Ramos (cell line): ENCODE data around the gene ANK3.

Source experiments
- in situ Hi-C: fragments of 300-500 bp; cut with MboI; formaldehyde crosslinking; loops from one replicate; pipeline ENCODE4 v1.14.3; 2022; ENCODE audit warnings: low sequenced_read_pairs; ENCODE audit not compliant: unreplicated experiment

ANK3 gene

DNA sequence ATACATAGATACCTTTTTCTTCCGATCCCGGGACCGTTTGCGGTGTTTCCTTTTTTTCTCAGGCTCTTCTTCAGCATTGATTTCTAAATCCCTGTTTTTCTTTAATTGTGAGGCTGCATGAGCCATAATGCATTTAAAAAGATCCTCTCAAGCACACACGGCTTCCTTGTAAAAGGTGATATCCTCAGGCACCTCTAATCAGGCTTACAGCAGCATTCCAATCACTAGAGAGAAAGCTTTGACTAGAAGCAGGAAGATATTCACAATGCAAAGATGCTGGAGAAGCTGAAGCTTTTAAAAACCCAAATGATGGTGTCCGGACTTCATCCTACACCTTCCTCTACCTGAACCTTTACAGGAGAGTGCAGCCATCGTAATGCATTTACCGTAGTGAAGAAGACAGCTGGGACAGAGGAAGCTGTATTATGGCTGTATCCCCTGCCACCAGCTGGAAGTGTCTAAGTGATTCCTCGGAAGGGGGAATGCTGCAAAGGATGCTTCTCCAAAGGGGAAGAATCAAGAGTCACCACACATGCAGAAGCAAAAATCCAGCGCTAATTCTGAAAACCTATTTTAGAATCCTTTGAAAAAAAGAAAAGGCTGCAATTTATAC lies at the start of gene ANK3:
Gene ANK3, minus strand, starts transcription at position 463 of the 613 bp plus-strand sequence. Its CDS starts 337 bp downstream, at position 126.
- in situ Hi-C loops, result no loop called here

- in situ Hi-C loops, result loop anchor here (5.0 to 25.0 kb wide), 3 partner anchors 92 to 797 kb away; no protein-coding TSS in a partner anchor
Observed at GRCh38 chr10:60434418-60435046, 44.9 kb upstream of the ANK3 start.

DNA sequence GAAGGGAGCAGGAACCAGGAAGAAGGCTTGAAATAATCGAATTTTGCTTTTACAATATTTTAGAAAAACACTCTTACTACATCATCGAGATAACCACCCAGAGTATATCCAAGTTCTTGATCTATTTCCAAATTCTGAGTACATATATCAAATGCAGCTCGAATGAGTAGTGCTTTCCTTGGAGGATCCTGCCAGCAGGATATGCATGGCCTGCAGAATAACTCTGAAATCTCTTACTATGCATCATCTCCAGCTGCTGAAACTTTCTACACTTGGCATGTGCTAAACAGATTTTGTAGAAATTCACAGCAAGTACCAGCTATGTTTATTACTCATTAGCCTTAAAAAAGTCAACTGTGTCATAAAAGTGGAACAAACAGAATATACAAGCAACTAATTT lies 44.0 kb upstream of the ANK3 start:
- in situ Hi-C loops, result loop anchor here (5.0 to 25.0 kb wide), 3 partner anchors 91 to 796 kb away; no protein-coding TSS in a partner anchor

DNA sequence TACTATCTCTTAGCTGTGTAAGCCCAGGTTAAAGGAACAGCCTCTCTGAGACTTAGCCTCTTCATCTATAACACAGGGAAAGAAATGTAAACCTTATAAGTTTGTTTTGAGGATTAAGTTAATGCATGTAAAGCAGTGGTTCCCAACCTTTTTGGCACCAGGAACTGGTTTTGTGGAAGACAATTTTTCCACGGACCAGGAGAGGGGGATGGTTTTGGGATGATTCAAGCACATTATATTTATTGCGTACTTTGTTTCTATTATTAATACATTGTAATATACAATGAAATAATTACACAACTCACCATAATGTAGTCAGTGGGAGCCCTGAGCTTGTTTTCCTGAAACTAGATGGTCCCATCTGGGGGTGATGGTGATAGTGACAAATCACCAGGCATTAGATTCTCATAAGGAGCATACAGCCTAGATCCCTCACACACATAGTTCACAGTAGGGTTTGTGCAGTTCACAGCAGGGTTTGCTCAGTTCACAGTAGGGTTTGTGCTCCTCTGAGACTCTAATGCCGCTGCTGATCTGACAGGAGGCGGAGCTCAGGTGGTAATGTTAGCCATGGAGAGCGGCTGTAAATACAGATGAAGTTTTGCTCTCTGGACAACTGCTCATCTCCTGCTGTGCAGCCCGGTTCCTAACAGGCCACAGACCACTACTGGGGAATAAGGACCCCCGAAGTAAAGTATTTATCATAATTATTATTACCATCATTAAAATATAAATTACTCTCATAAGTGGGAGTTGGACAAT lies 41.3 kb upstream of the ANK3 start:
- in situ Hi-C loops, result loop anchor here (5.0 to 25.0 kb wide), 3 partner anchors 89 to 794 kb away; no protein-coding TSS in a partner anchor

DNA sequence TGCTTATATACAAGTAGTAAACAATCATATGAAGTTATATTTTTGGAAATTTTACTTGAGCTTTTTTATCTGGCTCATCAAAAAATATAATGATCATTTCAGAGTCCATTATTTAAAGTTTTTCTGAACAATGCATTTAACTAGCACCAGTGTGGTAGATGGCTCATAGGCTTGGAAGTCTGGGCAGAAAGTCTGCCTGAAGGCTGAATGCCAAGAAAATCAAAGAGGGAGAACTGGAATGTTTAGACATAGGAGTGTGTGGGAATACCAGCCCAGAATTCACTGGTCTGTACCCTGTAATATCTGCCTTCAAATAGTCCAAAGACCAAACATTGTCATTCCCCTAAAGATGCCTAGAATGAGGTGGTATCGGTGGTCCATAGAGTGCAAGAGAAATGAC lies 40.3 kb upstream of the ANK3 start:
- in situ Hi-C loops, result loop anchor here (5.0 to 25.0 kb wide), 3 partner anchors 88 to 793 kb away; no protein-coding TSS in a partner anchor

- in situ Hi-C loops, result loop anchor here (25.0 kb wide), 1 partner anchor 792 kb away; no protein-coding TSS in a partner anchor
Observed at GRCh38 chr10:60429084-60429849, 39.6 kb upstream of the ANK3 start.

- in situ Hi-C loops, result loop anchor here (25.0 kb wide), 1 partner anchor 791 kb away; no protein-coding TSS in a partner anchor
Observed at GRCh38 chr10:60428387-60428737, 38.7 kb upstream of the ANK3 start.

DNA sequence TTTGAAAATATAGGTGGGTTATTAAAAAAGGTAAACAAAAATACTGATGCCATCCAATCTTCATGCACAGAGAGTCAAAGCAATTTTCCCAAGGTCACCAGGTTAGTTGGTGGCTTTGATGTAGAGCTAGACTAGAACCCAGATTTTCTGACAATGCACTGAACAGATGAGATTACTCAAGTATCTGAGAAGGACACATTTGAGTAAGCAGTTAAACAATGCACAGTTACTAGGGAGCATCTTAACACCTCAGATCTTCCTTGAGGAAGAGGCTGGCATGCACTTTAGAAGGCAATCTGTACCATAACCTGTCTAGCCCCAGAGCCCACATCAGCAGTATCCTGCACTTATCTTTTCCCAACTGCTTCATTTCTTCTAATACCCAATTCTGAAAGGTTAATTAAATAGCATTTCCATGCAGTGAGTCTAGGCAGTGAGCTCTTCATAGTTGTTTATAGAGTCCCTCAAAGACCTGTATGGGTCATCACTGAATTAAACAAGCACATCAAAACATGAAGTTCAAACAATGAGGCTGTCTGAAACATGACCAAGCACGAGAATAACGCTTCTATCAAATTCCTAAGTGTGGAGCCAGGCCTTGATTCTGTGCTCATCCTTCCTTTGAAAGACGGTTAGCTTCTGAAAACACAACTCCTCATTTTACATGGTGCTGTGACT lies 38.2 kb upstream of the ANK3 start:
- in situ Hi-C loops, result loop anchor here (25.0 kb wide), 1 partner anchor 791 kb away; no protein-coding TSS in a partner anchor

- in situ Hi-C loops, result loop anchor here (25.0 kb wide), 1 partner anchor 790 kb away; no protein-coding TSS in a partner anchor
Observed at GRCh38 chr10:60427148-60427547, 37.5 kb upstream of the ANK3 start.

GRCh38 chr10:60426425-60426824 lies 36.8 kb upstream of the ANK3 start:
- in situ Hi-C loops, result loop anchor here (25.0 kb wide), 1 partner anchor 789 kb away; no protein-coding TSS in a partner anchor

- in situ Hi-C loops, result loop anchor here (25.0 kb wide), 1 partner anchor 788 kb away; no protein-coding TSS in a partner anchor
Observed at GRCh38 chr10:60425392-60426110, 35.9 kb upstream of the ANK3 start.

GRCh38 chr10:60424971-60425370 lies 35.3 kb upstream of the ANK3 start:
- in situ Hi-C loops, result loop anchor here (25.0 kb wide), 1 partner anchor 788 kb away; no protein-coding TSS in a partner anchor

DNA sequence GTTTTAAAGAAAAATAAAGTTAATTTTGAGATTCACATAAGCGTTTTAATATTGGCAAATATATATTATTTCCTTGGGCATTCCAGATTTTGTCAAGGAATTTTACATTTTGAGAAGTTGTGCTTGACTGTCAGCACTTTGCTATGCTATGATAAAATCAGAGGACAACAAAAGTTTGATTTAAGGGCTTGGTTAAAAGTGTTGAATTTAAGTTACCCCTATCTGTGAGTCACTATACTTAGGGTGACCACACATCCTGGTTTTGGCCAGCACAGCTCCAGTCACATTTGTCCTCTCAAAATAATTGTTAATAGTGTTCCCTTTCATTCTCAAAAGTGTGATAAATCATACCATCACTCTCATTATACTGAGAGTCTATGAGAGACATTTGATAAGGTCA lies 34.2 kb upstream of the ANK3 start:
- in situ Hi-C loops, result no loop called here

DNA sequence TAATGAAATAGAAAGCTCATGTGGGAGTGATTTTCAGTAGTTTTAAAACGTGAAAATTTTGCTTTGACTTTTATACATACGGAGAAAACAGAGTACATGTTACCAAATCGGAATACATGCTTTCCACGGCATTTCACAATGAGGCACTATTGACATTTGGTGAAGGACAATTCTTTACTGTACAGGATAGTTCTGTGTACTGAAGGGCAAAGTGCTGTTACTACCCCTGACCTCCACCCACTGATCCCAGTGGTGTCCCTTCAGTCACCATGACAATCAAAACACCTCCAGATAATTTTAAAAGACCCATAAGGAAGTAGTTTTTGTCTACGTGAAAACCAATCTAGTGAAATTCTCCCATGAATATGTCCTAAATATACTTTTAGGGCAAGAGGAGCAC lies 33.1 kb upstream of the ANK3 start:
- in situ Hi-C loops, result no loop called here

GRCh38 chr10:60420991-60421894 lies 31.6 kb upstream of the ANK3 start:
- in situ Hi-C loops, result no loop called here

DNA sequence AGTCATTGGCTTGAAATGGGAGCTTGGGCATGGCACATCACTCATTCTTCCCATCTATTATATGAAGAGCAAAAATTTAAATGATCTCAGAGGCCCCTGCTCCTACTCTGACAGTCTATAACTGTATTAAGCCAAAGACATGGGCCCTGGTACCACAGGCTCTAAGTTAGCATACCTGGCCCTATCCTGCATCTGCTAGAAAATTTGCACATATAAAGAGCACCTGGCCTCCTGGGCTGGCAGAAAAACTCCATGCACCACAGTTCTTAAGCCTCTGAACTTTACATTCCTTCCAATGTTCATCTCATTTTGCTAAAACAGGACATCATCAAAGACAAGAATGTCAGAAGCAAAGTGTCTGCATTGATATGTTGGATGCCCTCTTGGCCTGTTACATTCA lies 29.6 kb upstream of the ANK3 start:
- in situ Hi-C loops, result no loop called here

- in situ Hi-C loops, result no loop called here
Observed at GRCh38 chr10:60417901-60418300, 28.2 kb upstream of the ANK3 start.

GRCh38 chr10:60417024-60417423 lies 27.3 kb upstream of the ANK3 start:
- in situ Hi-C loops, result no loop called here
